Mucosa of descending colon (tissue), 3 donors: Measurements from ENCODE around the gene RAB11FIP5. TPM values are rescaled to one million over a fixed set of nuclear protein-coding genes. Genes with fewer than 3 reads are reported as not detected.

ENCODE experiments used
- ATAC-seq: fragments of 200-7000 bp; cut with Tn5 transposase; one replicate; pipeline ENCODE4 v1.9.1; 2020; ENCODE audit warnings: mild to moderate bottlenecking, moderate library complexity
- DNase-seq, 3 donors: peaks; one replicate each; pipeline ENCODE4 v3.0.0-alpha.2; 2020
- H3K36me3 ChIP-seq: fragments of 200-600 bp; one replicate; pipeline ENCODE4 v1.8.0; 2021; ENCODE audit warnings: low read depth, mild to moderate bottlenecking
- H3K4me1 ChIP-seq: fragments of 200-600 bp; one replicate; pipeline ENCODE4 v1.8.0; 2021; ENCODE audit warnings: low read depth, mild to moderate bottlenecking
- H3K4me3 ChIP-seq: fragments of 200-600 bp; one replicate; pipeline ENCODE4 v1.8.0; 2021; ENCODE audit warnings: mild to moderate bottlenecking
- H3K9me3 ChIP-seq: fragments of 200-600 bp; one replicate; pipeline ENCODE4 v1.8.0; 2021; ENCODE audit warnings: mild to moderate bottlenecking
- intact Hi-C, 2 donors: fragments of 100-400 bp; cut with DNase I in 1 of 2; cut with micrococcal nuclease in 1 of 2; formaldehyde crosslinking; loops; one replicate each; pipeline versions ENCODE4 v1.11.0 to v1.11.1; 2022; cut with DNase I, micrococcal nuclease
- total RNA-seq, 3 donors: library from RNA; stranded (reverse); fragmentation: NEBNext Ultra II Directional in 2 of 3; extraction: Animal tissue kit (Norgen Biotek cat#: 25700) in 2 of 3; gene quantifications; one replicate each; pipeline versions ENCODE4 v1.2.1 to v1.2.4, GENCODE V29; 2021 to 2023
- TF ChIP-seq, protein P1 (sequence below): fragments of 200-600 bp; IDR thresholded peaks from one replicate; pipeline ENCODE4 v1.8.0; 2022; ENCODE audit warnings: antibody characterized with exemption, mild to moderate bottlenecking
- donor health status: DM: no; HTN: no; CAD: no; lungs with moderate emphysema.
- donor health status: DM: no; HTN: no; CAD: no.
- donor health status: DM: no; HTN: yes; CAD: no.

RAB11FIP5 gene
- total RNA-seq, 3 donors from 2014 or later = 17.8 to 27.9 (median 18.3) TPM

DNA sequence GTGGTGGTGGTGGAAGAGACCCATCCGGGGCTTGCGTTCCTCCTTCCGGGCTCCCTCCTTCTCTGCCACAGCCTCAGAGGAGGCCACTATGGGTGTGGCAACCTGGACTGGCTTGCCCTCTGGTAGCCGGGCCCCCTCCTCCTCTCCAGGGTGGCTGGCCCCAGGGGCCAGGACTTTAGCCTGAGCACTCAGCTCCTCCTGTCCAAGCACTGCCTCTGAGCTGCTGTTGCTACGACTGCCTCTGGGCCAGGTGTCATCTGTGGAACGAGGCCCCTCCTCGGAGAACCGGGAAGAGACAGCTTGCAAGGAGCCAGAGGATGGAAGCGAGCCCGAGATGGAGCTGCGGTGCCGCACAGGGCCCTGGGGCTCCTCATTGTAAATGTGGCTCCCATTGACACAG, 24.5 kb downstream of the RAB11FIP5 start:
- no peak for DNase-seq
- Histone ChIP-seq H3K9me3 (no peaks in the 10 kb centered on the region), H3K4me1 (no peaks in the 10 kb centered on the region), H3K36me3 (no peaks in the 10 kb centered on the region), H3K4me3 (no peak overlapping the region)
- intact Hi-C loops = loop anchor here in 1 of 2 donors (10.0 kb wide), 1 partner anchor 193 kb away; no protein-coding TSS in a partner anchor
- no peak for ATAC-seq
- TF ChIP-seq, protein P1, sequence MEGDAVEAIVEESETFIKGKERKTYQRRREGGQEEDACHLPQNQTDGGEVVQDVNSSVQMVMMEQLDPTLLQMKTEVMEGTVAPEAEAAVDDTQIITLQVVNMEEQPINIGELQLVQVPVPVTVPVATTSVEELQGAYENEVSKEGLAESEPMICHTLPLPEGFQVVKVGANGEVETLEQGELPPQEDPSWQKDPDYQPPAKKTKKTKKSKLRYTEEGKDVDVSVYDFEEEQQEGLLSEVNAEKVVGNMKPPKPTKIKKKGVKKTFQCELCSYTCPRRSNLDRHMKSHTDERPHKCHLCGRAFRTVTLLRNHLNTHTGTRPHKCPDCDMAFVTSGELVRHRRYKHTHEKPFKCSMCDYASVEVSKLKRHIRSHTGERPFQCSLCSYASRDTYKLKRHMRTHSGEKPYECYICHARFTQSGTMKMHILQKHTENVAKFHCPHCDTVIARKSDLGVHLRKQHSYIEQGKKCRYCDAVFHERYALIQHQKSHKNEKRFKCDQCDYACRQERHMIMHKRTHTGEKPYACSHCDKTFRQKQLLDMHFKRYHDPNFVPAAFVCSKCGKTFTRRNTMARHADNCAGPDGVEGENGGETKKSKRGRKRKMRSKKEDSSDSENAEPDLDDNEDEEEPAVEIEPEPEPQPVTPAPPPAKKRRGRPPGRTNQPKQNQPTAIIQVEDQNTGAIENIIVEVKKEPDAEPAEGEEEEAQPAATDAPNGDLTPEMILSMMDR = no peak

DNA sequence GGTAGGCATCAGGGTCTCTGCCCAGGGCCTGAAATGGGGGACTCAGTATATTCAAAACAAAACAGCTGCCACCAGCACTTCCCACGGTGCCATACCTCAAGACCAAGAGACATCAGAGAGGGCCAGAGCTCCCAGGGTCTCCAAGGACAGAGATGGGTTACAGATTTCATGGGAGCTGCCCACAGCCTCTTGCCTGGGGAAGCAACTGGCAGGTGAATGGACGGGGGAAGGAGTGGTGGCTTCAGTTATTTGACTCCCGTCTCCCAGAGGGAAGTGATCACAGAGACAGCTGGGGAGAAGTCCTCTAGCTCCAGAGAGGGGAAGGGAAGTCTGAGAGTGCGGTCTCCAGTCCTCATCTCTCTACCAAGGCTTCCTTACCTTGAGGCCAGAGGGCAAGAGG, 25.4 kb downstream of the RAB11FIP5 start:
- H3K36me3 ChIP-seq = no peaks in the 10 kb centered on the region
- no peaks in the 10 kb centered on the region for H3K9me3 ChIP-seq
- intact Hi-C loops = loop anchor here in 1 of 2 donors (10.0 kb wide), 1 partner anchor 193 kb away; no protein-coding TSS in a partner anchor
- TF ChIP-seq, protein P1 = no peak
- H3K4me3 ChIP-seq = no peak overlapping the region
- DNase-seq = no peak
- H3K4me1 ChIP-seq = no peaks in the 10 kb centered on the region
- no peak for ATAC-seq

DNA sequence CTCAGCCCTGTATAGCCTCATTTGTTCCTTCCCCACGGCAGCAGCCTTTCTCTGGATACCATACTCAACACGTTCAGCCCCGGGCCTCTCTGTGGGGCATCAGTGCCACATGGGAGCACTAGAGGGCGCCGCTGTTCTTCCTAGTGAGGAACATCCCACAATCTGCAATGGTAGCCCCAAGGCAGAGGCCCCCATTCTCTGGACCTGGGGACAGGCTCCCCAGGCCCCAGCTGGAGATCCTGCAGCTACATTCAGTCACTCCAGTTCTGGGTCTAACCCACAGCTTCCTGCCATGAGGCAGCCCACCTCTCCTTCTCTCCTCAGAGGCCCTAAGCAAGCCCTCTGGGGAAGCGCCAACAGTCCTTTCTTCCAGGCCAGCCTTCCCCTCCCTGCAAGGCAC, 27.1 kb downstream of the RAB11FIP5 start:
- ATAC-seq (peak; percentile 83), DNase-seq (peak; percentile 81 to 95 (median 88))
- no peak overlapping the region for H3K4me3 ChIP-seq
- TF ChIP-seq, protein P1 = peak; percentile 91
- H3K36me3 ChIP-seq = no peaks in the 10 kb centered on the region
- H3K4me1 ChIP-seq = no peaks in the 10 kb centered on the region
- intact Hi-C loops = loop anchor here (2.0 to 10.0 kb wide), 2 partner anchors 71 to 191 kb away; no protein-coding TSS in a partner anchor
- no peaks in the 10 kb centered on the region for H3K9me3 ChIP-seq

DNA sequence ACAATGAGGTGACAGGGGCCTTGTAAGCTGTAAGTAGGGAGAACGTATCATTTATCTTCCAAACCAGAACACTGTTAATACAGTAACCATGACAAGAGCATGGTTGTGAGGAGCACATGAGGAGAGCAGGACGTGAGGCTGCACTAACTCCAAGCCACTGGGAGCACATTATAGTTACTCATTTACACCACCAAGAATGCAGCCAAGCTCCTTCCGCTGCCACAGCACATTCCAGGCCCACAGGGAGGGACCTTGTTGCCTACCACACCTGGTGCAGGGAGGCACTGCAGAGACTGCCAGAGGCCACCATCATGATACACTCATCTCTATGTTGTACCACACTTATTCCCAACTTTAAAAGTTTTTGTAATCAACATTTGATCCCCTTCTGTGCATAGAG, 27.8 kb downstream of the RAB11FIP5 start:
- intact Hi-C loops = loop anchor here (2.0 to 10.0 kb wide), 2 partner anchors 72 to 190 kb away; no protein-coding TSS in a partner anchor
- H3K4me3 ChIP-seq = no peak overlapping the region
- no peaks in the 10 kb centered on the region for H3K9me3 ChIP-seq
- H3K36me3 ChIP-seq = no peaks in the 10 kb centered on the region
- H3K4me1 ChIP-seq = no peaks in the 10 kb centered on the region
- TF ChIP-seq, protein P1 = no peak
- DNase-seq = no peak
- peak; percentile 51 for ATAC-seq

DNA sequence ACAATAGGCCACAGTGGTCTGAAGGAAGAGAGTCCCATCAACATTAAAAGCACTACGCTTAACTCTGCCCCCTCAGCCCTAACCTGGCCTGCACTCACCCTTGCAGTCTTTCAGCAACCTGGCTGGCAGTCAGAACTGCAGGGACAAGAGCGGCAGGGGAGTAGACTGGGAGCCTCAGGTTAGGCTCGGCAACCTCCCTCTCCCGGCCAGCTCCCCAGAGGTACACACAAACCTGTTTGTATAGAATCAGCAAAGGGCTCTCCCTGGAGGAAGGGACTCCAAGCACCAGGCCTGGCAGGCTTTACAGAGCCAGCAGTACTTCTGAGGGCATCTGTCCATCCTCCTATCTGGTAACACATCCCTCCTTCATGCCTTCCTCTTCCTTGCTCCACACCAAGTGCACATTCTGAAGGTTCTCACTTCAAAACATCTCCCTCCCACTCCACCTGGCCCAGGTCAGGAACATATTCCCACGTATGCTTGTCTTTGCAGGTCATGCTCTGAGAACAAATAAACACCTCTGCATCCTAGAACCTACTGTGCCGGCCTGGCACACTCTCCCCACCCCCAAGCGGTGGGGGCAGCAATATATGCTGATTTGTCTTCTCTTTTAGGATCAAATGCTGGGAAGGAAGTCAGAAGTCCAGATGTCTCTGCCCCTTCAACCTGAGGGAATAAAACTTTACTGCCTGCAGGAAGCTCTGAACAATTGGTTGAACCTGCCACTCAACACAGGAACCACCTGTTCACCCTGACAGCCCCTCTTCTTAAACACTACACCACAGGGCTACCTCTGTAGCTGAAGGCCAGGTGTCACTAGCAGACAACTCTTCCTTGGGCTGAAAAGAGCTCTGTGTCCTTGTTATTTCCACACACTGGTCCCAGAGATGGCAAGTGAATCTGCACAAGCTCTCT, 28.6 kb downstream of the RAB11FIP5 start:
- TF ChIP-seq, protein P1 = no peak
- H3K9me3 ChIP-seq = no peaks in the 10 kb centered on the region
- H3K4me1 ChIP-seq = no peaks in the 10 kb centered on the region
- no peak overlapping the region for H3K4me3 ChIP-seq
- ATAC-seq (peak; percentile 55), DNase-seq (no peak)
- intact Hi-C loops = loop anchor here (2.0 to 10.0 kb wide), 2 partner anchors 73 to 189 kb away; no protein-coding TSS in a partner anchor
- no peaks in the 10 kb centered on the region for H3K36me3 ChIP-seq
